WTC11 (cell line): ENCODE measurements around the gene PCBP3. TPM values are rescaled to one million over a fixed set of nuclear protein-coding genes. Genes with fewer than 3 reads are reported as not detected.
"Not testable (repeated sequence)": the region's sequence is repeated elsewhere in the genome, so short reads cannot be mapped to it uniquely, and the experiment has no call there.

Experiments
- ATAC-seq: fragments of 200-7000 bp; cut with Tn5 transposase; 2 replicates; pipeline ENCODE4 v1.10.0; 2021; ENCODE audit warnings: mild to moderate bottlenecking, moderate library complexity
- CTCF ChIA-PET: fragments of 300-600 bp; sonication (Branson Sonifier 250); formaldehyde crosslinking; loops from one replicate; lab custom pipeline; 2021; ENCODE audit warnings: antibody characterized with exemption; lab: Charles Lee
- POLR2A ChIA-PET: fragments of 350-600 bp; sonication (Branson Sonifier 250); formaldehyde crosslinking; loops from one replicate; lab custom pipeline; 2021; ENCODE audit warnings: antibody characterized with exemption; lab: Charles Lee
- DNase-seq: peaks from one replicate; pipeline ENCODE4 v3.0.0; 2021; ENCODE audit warnings: low spot score
- H3K27ac Mint-ChIP-seq: 2 replicates; pipeline ENCODE4 v1.8.0; 2021; ENCODE audit warnings: mixed read lengths
- H3K27me3 Mint-ChIP-seq: 2 replicates; pipeline ENCODE4 v1.8.0; 2021; ENCODE audit warnings: low read depth, mild to moderate bottlenecking, moderate library complexity, mixed read lengths
- H3K36me3 Mint-ChIP-seq: 2 replicates; pipeline ENCODE4 v1.8.0; 2021; ENCODE audit warnings: mixed read lengths
- H3K4me1 Mint-ChIP-seq: 2 replicates; pipeline ENCODE4 v1.8.0; 2022; ENCODE audit warnings: mixed read lengths
- H3K4me3 Mint-ChIP-seq: 2 replicates; pipeline ENCODE4 v1.8.0; 2021; ENCODE audit warnings: mild to moderate bottlenecking, moderate library complexity, mixed read lengths
- H3K9me3 Mint-ChIP-seq: 2 replicates; pipeline ENCODE4 v1.8.0; 2021; ENCODE audit warnings: mixed read lengths
- ETV6 ChIP-seq: sonication (generic); formaldehyde crosslinking; IDR thresholded peaks from 2 replicates; pipeline ENCODE4 v1.8.1; 2022; ENCODE audit warnings: mild to moderate bottlenecking, missing genetic modification reagents
- HMGA2 ChIP-seq: fragments of 250-450 bp; sonication (Bioruptor Pico); IDR thresholded peaks from 2 replicates; pipeline ENCODE4 v1.4.0; 2021; ENCODE audit warnings: mild to moderate bottlenecking, moderate library complexity
- MXD4 ChIP-seq: fragments of 250-450 bp; sonication (Bioruptor Pico); IDR thresholded peaks from 2 replicates; pipeline ENCODE4 v1.8.0; 2021; ENCODE audit warnings: mild to moderate bottlenecking, moderate library complexity, borderline replicate concordance
- NFYB ChIP-seq: sonication (generic); formaldehyde crosslinking; conservative IDR thresholded peaks from 2 replicates; pipeline ENCODE4 v1.8.0; 2022; ENCODE audit warnings: low read depth, missing genetic modification reagents
- PRRX2 ChIP-seq: fragments of 250-450 bp; sonication (Bioruptor Pico); IDR thresholded peaks from 2 replicates; pipeline ENCODE4 v1.8.0; 2021; ENCODE audit warnings: mild to moderate bottlenecking
- RELA ChIP-seq: sonication (generic); formaldehyde crosslinking; IDR thresholded peaks from 2 replicates; pipeline ENCODE4 v1.8.1; 2022; ENCODE audit warnings: missing genetic modification reagents, mild to moderate bottlenecking, borderline replicate concordance
- SOX15 ChIP-seq: fragments of 250-450 bp; sonication (Bioruptor Pico); IDR thresholded peaks from 2 replicates; pipeline ENCODE4 v1.9.0; 2021; ENCODE audit warnings: mild to moderate bottlenecking
- ZNF317 ChIP-seq: sonication (generic); formaldehyde crosslinking; IDR thresholded peaks from 2 replicates; pipeline ENCODE4 v1.8.1; 2023; ENCODE audit warnings: low read depth, mild to moderate bottlenecking, moderate library complexity, missing genetic modification reagents, borderline replicate concordance
- ZNF396 ChIP-seq: fragments of 250-450 bp; sonication (Bioruptor Pico); IDR thresholded peaks from 2 replicates; pipeline ENCODE4 v1.8.0; 2021; ENCODE audit warnings: mild to moderate bottlenecking, moderate library complexity, borderline replicate concordance
- ZNF416 ChIP-seq: fragments of 250-450 bp; sonication (Bioruptor Pico); IDR thresholded peaks from 2 replicates; pipeline ENCODE4 v1.9.0; 2021; ENCODE audit warnings: mild to moderate bottlenecking, inconsistent platforms
- total RNA-seq: library from RNA; stranded (reverse); gene quantifications from 3 replicates; pipeline ENCODE4 v1.2.3, GENCODE V29; 2021
- TF ChIP-seq, protein P1 (sequence below): sonication (generic); formaldehyde crosslinking; IDR thresholded peaks from 2 replicates; pipeline ENCODE4 v1.8.1; 2022; ENCODE audit warnings: mild to moderate bottlenecking, moderate library complexity, missing genetic modification reagents
- TF ChIP-seq, protein P2 (sequence below): fragments of 250-450 bp; sonication (Bioruptor Pico); conservative IDR thresholded peaks from 2 replicates; pipeline ENCODE4 v1.9.0; 2021; ENCODE audit warnings: mild to moderate bottlenecking
- TF ChIP-seq, protein P3 (sequence below): sonication (generic); formaldehyde crosslinking; conservative IDR thresholded peaks from 2 replicates; pipeline ENCODE4 v1.8.1; 2023; ENCODE audit warnings: mild to moderate bottlenecking, low read depth, missing genetic modification reagents, moderate library complexity
- TF ChIP-seq, protein P4 (sequence below): sonication (generic); formaldehyde crosslinking; IDR thresholded peaks from 2 replicates; pipeline ENCODE4 v1.8.0; 2023; ENCODE audit warnings: missing genetic modification reagents, mild to moderate bottlenecking, borderline replicate concordance
- TF ChIP-seq, protein P5 (sequence below): fragments of 250-450 bp; sonication (Bioruptor Pico); IDR thresholded peaks from 2 replicates; pipeline ENCODE4 v1.9.0; 2021; ENCODE audit warnings: mild to moderate bottlenecking, borderline replicate concordance
- TF ChIP-seq, protein P6 (sequence below): sonication (generic); formaldehyde crosslinking; IDR thresholded peaks from 2 replicates; pipeline ENCODE4 v1.8.1; 2022; ENCODE audit warnings: low read depth, missing genetic modification reagents, borderline replicate concordance

Gene PCBP3
- total RNA-seq, 1 experiment from 2014 or later: 8.5 TPM

DNA sequence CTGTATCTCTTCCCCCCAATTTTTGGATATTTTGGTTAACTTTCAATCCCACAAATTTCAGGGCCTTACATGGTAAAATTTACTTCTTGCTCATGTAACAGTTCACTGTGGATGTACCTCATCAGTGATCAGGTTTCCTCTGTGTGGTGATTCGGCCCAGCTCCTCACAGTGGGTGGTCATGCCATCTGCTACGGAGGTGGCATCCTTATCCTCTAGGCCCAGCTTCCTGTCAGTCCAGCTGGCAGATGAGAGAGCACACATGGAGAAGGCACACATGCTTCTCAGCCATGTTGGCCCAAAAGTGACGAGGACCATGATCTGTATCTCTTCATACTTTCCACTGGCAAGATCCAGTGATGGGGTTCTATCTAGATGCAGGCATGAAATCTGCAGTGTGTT lies 27.2 kb downstream of the PCBP3 start:
- Mint-ChIP-seq H3K27ac (no peak overlapping the region), H3K36me3 (no peaks in the 10 kb centered on the region)
- CTCF ChIA-PET: no interaction called here

DNA sequence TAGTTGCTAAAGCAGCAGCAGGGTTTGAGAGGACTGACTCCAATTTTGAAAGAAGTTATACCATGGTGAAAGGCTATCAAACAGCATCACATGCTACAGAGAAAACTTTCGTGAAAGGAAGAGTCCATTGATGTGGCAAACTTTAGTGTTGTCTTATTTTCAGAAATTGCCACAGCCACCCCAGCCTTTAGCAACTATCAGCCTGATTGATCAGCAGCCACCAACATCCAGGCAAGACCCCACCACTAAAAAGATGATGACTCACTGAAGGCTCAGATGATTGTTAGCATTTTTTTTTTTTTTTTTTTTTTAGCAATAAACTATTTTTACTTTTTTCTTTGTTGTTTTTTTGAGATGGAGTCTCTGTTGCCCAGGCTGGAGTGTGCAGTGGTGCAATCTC lies 35.3 kb downstream of the PCBP3 start:
- POLR2A ChIA-PET, H3K36me3 Mint-ChIP-seq, H3K9me3 Mint-ChIP-seq, CTCF ChIA-PET, H3K27me3 Mint-ChIP-seq, H3K4me3 Mint-ChIP-seq, H3K27ac Mint-ChIP-seq, ATAC-seq, H3K4me1 Mint-ChIP-seq, DNase-seq: not testable (repeated sequence)

More for the DNA sequence above, 27.2 kb downstream of the PCBP3 start:
- H3K4me3 Mint-ChIP-seq: no peak overlapping the region
- peaks cover 14% of the 10 kb centered on the region for H3K9me3 Mint-ChIP-seq
- ATAC-seq (no peak), DNase-seq (no peak)
- POLR2A ChIA-PET: no interaction called here
- no peaks in the 10 kb centered on the region for H3K4me1 Mint-ChIP-seq
- TF ChIP-seq ETV6 (CRISPR knock-in tag) (no peak), ZNF416 (CRISPR knock-in tag) (no peak)
- TF ChIP-seq, protein P1, sequence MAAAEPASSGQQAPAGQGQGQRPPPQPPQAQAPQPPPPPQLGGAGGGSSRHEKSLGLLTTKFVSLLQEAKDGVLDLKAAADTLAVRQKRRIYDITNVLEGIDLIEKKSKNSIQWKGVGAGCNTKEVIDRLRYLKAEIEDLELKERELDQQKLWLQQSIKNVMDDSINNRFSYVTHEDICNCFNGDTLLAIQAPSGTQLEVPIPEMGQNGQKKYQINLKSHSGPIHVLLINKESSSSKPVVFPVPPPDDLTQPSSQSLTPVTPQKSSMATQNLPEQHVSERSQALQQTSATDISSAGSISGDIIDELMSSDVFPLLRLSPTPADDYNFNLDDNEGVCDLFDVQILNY: no peak
- no peaks in the 10 kb centered on the region for H3K27me3 Mint-ChIP-seq

DNA sequence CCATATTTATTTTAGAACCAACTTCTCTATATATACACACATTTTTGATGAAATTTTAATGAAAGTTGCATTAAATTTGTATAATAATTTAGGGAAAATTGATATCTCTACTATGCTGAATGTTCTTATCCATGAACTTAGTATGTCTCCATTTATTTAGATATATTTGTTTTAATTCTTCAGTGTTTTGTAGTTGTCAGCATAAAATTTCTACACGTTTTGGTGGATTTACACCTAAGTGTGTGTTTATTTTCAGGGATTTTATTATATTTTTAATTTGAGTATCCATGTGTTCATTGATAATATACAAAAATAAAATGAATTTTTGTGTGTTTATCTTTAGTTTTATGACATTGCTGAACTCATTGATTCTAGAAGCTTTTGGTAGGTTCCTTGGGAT lies 36.7 kb downstream of the PCBP3 start:
- ChIA-PET CTCF (no interaction called here), POLR2A (no interaction called here)
- no peak overlapping the region for H3K4me3 Mint-ChIP-seq
- ATAC-seq (no peak), DNase-seq (no peak)
- H3K27me3 Mint-ChIP-seq: no peaks in the 10 kb centered on the region; the same call in 1 of the 2 replicates
- H3K9me3 Mint-ChIP-seq: peaks cover 12% of the 10 kb centered on the region
- H3K4me1 Mint-ChIP-seq: no peaks in the 10 kb centered on the region
- H3K36me3 Mint-ChIP-seq: no peaks in the 10 kb centered on the region
- no peak overlapping the region for H3K27ac Mint-ChIP-seq
- TF ChIP-seq, protein P2, sequence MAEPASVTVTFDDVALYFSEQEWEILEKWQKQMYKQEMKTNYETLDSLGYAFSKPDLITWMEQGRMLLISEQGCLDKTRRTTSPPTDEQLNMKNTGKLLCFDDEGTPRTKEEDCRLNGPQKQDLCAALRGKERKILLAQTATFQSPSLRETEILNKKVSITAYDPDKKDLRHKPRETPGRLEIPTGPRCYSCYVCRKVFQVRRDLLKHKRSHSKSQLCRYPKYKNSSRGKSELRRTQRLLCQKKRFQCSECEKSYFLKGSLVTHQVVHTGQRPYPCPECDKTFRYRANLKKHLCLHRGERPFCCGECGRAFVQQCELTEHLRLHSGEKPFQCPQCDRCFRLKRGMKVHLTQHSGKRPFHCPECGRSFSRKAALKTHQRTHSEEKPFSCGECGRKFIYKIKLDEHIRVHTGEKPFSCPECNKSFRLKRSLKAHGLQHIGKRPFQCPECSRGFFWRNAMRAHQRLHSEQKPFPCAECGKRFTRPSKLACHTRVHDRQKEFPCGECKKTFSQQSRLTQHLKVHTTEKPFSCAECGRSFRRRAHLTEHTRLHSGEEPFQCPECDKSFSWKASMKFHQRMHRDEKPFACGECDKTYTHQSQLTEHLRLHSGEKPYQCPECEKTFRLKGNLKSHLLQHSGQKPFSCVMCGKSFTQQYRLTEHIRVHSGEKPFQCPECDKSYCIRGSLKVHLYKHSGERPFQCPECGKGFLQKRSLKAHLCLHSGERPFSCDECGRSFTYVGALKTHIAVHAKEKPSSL (CRISPR knock-in tag): no peak
- no peak for TF ChIP-seq NFYB (CRISPR knock-in tag)
- TF ChIP-seq MXD4: no peak
- TF ChIP-seq RELA: no peak
- no peak for TF ChIP-seq ZNF396
- TF ChIP-seq PRRX2 (CRISPR knock-in tag): no peak
- TF ChIP-seq, protein P3, sequence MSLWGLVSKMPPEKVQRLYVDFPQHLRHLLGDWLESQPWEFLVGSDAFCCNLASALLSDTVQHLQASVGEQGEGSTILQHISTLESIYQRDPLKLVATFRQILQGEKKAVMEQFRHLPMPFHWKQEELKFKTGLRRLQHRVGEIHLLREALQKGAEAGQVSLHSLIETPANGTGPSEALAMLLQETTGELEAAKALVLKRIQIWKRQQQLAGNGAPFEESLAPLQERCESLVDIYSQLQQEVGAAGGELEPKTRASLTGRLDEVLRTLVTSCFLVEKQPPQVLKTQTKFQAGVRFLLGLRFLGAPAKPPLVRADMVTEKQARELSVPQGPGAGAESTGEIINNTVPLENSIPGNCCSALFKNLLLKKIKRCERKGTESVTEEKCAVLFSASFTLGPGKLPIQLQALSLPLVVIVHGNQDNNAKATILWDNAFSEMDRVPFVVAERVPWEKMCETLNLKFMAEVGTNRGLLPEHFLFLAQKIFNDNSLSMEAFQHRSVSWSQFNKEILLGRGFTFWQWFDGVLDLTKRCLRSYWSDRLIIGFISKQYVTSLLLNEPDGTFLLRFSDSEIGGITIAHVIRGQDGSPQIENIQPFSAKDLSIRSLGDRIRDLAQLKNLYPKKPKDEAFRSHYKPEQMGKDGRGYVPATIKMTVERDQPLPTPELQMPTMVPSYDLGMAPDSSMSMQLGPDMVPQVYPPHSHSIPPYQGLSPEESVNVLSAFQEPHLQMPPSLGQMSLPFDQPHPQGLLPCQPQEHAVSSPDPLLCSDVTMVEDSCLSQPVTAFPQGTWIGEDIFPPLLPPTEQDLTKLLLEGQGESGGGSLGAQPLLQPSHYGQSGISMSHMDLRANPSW (CRISPR knock-in tag): no peak
- TF ChIP-seq SOX15 (CRISPR knock-in tag): no peak
- TF ChIP-seq, protein P4, sequence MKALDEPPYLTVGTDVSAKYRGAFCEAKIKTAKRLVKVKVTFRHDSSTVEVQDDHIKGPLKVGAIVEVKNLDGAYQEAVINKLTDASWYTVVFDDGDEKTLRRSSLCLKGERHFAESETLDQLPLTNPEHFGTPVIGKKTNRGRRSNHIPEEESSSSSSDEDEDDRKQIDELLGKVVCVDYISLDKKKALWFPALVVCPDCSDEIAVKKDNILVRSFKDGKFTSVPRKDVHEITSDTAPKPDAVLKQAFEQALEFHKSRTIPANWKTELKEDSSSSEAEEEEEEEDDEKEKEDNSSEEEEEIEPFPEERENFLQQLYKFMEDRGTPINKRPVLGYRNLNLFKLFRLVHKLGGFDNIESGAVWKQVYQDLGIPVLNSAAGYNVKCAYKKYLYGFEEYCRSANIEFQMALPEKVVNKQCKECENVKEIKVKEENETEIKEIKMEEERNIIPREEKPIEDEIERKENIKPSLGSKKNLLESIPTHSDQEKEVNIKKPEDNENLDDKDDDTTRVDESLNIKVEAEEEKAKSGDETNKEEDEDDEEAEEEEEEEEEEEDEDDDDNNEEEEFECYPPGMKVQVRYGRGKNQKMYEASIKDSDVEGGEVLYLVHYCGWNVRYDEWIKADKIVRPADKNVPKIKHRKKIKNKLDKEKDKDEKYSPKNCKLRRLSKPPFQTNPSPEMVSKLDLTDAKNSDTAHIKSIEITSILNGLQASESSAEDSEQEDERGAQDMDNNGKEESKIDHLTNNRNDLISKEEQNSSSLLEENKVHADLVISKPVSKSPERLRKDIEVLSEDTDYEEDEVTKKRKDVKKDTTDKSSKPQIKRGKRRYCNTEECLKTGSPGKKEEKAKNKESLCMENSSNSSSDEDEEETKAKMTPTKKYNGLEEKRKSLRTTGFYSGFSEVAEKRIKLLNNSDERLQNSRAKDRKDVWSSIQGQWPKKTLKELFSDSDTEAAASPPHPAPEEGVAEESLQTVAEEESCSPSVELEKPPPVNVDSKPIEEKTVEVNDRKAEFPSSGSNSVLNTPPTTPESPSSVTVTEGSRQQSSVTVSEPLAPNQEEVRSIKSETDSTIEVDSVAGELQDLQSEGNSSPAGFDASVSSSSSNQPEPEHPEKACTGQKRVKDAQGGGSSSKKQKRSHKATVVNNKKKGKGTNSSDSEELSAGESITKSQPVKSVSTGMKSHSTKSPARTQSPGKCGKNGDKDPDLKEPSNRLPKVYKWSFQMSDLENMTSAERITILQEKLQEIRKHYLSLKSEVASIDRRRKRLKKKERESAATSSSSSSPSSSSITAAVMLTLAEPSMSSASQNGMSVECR (CRISPR knock-in tag): no peak
- TF ChIP-seq HMGA2 (CRISPR knock-in tag): no peak
- no peak for TF ChIP-seq ZNF317 (CRISPR knock-in tag)
- TF ChIP-seq, protein P5, sequence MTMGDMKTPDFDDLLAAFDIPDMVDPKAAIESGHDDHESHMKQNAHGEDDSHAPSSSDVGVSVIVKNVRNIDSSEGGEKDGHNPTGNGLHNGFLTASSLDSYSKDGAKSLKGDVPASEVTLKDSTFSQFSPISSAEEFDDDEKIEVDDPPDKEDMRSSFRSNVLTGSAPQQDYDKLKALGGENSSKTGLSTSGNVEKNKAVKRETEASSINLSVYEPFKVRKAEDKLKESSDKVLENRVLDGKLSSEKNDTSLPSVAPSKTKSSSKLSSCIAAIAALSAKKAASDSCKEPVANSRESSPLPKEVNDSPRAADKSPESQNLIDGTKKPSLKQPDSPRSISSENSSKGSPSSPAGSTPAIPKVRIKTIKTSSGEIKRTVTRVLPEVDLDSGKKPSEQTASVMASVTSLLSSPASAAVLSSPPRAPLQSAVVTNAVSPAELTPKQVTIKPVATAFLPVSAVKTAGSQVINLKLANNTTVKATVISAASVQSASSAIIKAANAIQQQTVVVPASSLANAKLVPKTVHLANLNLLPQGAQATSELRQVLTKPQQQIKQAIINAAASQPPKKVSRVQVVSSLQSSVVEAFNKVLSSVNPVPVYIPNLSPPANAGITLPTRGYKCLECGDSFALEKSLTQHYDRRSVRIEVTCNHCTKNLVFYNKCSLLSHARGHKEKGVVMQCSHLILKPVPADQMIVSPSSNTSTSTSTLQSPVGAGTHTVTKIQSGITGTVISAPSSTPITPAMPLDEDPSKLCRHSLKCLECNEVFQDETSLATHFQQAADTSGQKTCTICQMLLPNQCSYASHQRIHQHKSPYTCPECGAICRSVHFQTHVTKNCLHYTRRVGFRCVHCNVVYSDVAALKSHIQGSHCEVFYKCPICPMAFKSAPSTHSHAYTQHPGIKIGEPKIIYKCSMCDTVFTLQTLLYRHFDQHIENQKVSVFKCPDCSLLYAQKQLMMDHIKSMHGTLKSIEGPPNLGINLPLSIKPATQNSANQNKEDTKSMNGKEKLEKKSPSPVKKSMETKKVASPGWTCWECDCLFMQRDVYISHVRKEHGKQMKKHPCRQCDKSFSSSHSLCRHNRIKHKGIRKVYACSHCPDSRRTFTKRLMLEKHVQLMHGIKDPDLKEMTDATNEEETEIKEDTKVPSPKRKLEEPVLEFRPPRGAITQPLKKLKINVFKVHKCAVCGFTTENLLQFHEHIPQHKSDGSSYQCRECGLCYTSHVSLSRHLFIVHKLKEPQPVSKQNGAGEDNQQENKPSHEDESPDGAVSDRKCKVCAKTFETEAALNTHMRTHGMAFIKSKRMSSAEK (CRISPR knock-in tag): no peak
- TF ChIP-seq, protein P6, sequence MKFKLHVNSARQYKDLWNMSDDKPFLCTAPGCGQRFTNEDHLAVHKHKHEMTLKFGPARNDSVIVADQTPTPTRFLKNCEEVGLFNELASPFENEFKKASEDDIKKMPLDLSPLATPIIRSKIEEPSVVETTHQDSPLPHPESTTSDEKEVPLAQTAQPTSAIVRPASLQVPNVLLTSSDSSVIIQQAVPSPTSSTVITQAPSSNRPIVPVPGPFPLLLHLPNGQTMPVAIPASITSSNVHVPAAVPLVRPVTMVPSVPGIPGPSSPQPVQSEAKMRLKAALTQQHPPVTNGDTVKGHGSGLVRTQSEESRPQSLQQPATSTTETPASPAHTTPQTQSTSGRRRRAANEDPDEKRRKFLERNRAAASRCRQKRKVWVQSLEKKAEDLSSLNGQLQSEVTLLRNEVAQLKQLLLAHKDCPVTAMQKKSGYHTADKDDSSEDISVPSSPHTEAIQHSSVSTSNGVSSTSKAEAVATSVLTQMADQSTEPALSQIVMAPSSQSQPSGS: no peak
